T-helper 1 cell (primary cell): ENCODE data around the gene GATD1.

Source experiments
- DNase-seq, 5 donors: peaks; one replicate each; pipeline ENCODE4 v3.0.0-alpha.2; 2012 to 2020

The GATD1 gene

GRCh38 chr11:778976-779954 lies 2.0 kb upstream of the GATD1 start:
- DNase-seq, result peak in 1 of 5 donors; percentile 9

GRCh38 chr11:776561-777287 lies 563 bp downstream of the GATD1 start:
- DNase-seq, result peak in 1 of 5 donors; percentile 11

GRCh38 chr11:776263-776560 lies 1.1 kb downstream of the GATD1 start:
- no peak for DNase-seq

GRCh38 chr11:774873-775592 lies 2.3 kb downstream of the GATD1 start:
- DNase-seq, result peak in 1 of 5 donors; percentile 12

- no peak for DNase-seq
Observed at GRCh38 chr11:773830-774229, 3.5 kb downstream of the GATD1 start.

GRCh38 chr11:773425-773824 lies 3.9 kb downstream of the GATD1 start:
- no peak for DNase-seq

- DNase-seq, result no peak
Observed at GRCh38 chr11:772429-773390, 4.6 kb downstream of the GATD1 start.

GRCh38 chr11:771617-772204 lies 5.6 kb downstream of the GATD1 start:
- DNase-seq, result no peak

GRCh38 chr11:770642-771616 lies 6.4 kb downstream of the GATD1 start:
- DNase-seq, result no peak

- DNase-seq, result no peak
Observed at GRCh38 chr11:769887-770641, 7.2 kb downstream of the GATD1 start.

- no peak for DNase-seq
Observed at GRCh38 chr11:767238-767637, 10.0 kb downstream of the GATD1 start.

GRCh38 chr11:766936-767210 lies 10.4 kb downstream of the GATD1 start:
- no peak for DNase-seq

- no peak for DNase-seq
Observed at GRCh38 chr11:766106-766935, 11.0 kb downstream of the GATD1 start.

GRCh38 chr11:765802-766091 lies 11.5 kb downstream of the GATD1 start:
- no peak for DNase-seq

GRCh38 chr11:765025-765801 lies 12.1 kb downstream of the GATD1 start:
- peak; percentile 31 to 58 (median 54) for DNase-seq

GRCh38 chr11:764322-765024 lies 12.8 kb downstream of the GATD1 start:
- DNase-seq, result no peak

GRCh38 chr11:763549-764321 lies 13.6 kb downstream of the GATD1 start:
- no peak for DNase-seq
